CD4-positive, alpha-beta T cell treated with Interleukin-4 for 4 hours (primary cell): Measurements from ENCODE around the gene MYL6B.
A peak's percentile ranks its signal among the peaks of the same experiment; 100 is the strongest.
"Not testable (repeated sequence)": the region's sequence is repeated elsewhere in the genome, so short reads cannot be mapped to it uniquely, and the experiment has no call there.

Experiments used
- DNase-seq: peaks from one replicate; pipeline ENCODE4 v3.0.0-alpha.2; 2020

Gene MYL6B

GRCh38 chr12:56186957-56187356 is 34.6 kb downstream of the MYL6B start:
- no peak for DNase-seq

- peak; percentile 9 for DNase-seq
These were observed 35.9 kb downstream of the MYL6B start for GRCh38 chr12:56188131-56188777.

DNA sequence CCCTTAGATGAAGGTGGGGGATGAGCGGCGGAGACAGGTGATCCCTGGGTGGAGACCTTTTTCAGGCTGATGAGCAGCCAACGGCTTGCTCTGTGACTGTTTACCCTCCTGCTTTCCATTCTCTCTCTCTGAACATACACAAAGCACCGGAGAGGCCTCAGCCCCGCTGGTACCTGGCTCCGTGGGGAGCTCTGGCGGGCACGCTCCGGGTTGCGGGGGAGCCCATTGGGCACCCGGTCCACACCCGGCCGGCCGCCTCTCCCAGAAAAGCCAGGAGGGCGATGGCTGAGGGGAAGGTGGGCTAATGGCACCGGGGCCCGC is 36.4 kb downstream of the MYL6B start:
- no peak for DNase-seq

DNA sequence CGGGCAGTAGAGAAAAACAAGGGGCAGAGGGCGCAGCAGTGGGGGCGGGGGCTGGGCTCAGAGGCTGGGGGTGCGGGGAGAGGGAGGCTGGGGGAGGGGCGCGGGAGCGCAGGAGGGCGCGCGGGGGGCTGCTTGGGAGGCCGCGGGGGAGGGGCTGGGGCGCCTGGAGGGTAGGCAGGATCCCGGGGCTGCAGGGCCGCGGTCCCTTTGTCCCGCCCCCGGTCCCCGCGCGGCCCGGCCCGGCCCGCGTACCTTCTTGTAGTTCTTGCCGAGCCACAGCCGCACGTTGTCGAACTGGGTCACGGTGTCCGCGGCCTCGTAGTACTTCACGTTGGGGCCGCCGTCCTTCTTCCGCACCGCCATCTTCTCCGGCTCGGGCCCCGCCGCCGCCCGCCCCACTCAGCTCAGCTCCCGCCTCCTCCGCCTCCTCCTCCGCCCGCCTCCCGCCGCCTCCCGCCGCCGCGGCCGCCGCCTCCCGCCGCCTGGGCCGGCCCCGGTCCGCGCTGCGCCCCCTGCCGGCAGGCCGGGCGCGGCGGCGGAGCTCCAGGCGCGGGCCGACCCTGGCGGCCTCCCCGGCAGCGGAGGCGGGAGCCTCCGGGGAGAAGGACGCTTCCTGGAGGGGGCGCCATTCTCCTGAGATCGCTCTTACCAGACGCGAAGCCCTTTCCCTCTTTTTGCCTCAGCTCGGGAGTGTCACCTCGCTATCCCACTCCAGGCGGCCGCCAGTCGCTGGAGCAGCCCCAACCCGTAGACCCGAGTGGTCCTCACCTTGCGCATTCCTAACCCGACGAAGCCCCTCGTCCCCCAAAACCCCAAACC is 36.9 kb downstream of the MYL6B start, which contains the start of gene SMARCC2:
SMARCC2 (minus strand) TSS at position 385 of the 819 bp plus-strand sequence; CDS start at position 363, 22 bp downstream.
- DNase-seq = peak; percentile 80

DNA sequence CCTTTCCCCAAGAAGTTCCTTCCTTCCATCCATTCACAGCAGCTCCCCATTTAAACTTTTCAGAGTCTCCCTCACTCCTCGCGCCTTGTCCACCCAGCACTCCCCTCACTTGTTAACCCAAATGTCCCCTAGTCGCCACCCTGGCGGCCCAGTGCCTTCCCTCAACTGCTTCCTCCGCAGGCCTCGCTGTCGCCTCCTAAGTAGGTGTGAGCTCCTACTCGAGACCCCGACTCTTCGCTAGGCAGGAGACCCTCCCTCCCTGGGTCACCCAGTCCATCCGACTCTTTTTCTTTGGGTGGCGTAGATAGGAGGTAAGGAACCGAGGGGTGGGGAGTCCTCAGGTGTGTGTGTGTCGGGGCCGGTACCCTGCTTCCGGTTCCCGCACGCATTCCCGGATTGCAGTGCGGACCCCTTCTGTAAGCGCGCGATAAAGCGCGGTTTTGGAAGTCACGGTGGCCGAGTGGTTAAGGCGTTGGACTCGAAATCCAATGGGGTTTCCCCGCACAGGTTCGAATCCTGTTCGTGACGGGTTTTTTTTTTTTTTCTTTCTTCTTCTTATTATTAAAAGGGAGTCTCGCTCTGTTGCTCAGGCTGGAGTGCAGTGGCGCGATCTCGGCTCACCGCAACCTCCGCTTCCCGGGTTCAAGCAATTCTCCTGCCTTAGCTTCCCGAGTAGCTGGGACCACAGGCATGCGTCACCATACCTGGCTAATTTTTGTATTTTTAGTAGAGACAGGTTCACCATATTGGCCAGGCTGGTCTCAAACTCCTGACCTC is 37.7 kb downstream of the MYL6B start:
- peak; percentile 75 for DNase-seq

GRCh38 chr12:56190695-56191155 is 38.3 kb downstream of the MYL6B start:
- DNase-seq = no peak

GRCh38 chr12:56192582-56192981 is 40.2 kb downstream of the MYL6B start:
- DNase-seq = no peak

DNA sequence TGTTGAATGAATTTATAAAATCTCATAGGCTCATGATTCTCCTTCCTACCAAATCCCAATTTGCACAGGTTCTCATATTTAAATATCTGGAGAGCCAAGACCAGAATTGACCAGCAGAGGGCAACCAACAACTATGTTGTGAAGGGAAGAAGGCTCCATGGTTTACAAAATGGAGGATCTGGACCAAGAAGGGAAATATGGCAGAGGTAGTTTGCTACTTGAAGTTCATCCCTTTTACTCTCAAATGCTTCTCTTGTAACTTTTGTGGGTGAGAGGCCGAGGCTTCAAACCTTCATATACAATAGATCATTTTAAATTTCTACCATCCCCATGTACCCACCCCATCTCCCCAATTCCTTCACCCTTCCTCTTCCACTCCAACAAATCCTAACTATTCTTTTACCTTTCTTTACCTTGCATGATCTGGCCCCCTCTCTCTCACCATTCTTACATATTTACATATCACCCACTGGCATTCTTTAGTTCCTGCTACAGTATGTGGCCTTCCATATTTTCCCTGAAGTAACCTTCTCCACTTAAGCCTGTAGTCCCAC is 40.7 kb downstream of the MYL6B start:
- DNase-seq = peak; percentile 84

- not testable (repeated sequence) for DNase-seq
These were observed 44.6 kb downstream of the MYL6B start for GRCh38 chr12:56196818-56197550.

DNA sequence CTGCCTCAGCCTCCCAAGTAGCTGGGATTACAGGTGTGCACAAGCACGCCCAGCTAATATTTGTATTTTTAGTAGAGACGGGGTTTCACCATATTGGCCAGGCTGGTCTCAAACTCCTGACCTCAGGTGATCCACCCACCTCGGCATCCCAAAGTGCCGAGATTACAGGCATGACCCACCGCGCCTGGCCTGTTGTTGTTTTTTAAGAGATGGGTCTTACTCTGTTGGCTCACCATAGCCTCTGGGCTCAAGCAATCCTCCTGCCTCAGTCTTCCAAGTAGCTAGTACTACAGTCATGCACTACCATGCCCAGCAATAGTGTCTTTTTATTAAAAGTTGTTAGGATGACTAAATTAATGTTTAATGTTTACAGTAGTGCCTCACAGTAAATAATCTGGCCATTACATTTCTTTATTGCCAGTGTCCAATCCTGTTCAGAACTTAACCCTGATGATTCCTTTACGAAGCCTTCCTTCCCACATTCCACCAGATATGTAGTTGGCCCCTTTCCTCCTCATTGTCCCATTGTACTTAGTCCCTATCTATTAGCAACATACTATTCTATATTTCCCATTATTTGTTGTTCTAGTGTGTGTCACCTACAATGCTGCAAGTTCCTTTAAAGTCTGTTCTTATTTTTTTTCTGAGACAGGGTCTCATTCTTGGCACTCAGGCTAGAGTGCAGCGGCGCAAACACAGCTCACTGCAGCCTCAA is 45.7 kb downstream of the MYL6B start:
- no peak for DNase-seq

GRCh38 chr12:56198836-56199235 is 46.4 kb downstream of the MYL6B start:
- no peak for DNase-seq

DNA sequence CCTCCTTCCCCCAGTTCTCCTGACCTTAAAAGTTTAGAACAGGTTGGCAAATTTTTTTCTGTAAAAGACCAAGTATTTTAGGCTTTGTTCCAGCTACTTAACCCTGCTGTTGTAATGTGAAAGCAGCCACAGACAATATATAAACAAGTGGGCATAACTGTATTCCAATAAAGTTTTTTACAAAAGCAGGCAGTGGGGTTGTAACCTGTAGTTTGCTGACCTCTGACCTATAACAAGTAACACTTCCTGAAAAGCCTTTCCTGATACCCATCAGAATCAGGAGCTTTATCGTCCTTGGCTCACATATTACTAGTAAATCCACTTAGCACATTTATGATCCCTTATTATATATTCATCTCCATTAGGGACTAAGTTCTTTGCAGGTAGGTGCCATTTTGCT is 50.0 kb downstream of the MYL6B start:
- DNase-seq = no peak

DNA sequence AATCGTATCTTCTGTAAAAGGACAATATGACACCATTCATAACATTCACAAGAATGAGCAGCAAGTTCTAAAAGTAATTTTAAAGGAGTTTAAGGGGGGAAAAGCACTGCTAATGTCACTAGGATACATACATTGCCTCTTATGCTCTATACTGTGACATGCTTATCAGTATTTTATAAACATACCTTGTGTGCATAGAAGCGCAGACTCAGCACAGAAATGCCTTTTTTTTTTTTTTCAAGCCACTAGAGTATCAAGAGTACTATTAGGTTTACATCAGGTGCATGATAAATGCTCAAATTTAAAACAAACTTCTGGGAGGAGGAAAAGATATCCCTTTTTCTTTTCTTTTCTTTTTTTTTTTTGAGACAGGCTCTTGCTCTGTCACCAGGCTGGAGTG is 50.5 kb downstream of the MYL6B start:
- DNase-seq = no peak

GRCh38 chr12:56204275-56204674 is 51.9 kb downstream of the MYL6B start:
- DNase-seq = no peak

DNA sequence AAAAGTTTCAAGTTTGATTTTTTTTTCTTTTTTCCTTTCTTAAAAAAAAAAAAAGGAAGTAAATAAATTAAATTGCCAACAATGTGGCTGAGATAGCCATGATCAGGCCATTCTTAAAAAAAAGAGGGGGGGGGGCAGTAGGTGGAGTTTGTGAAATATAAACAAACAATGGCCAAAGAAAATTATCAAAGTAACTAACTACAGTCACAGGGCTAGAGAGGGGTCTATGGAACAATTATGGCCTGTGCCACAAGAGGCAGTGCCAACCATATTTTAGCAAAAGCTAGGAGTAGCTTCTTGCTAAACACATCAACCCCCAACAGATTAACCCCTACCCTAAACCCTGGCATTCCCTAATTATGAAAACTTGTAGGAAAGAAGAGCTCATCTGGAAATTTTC is 53.1 kb downstream of the MYL6B start:
- DNase-seq = no peak

- peak; percentile 18 for DNase-seq
These were observed 54.2 kb downstream of the MYL6B start for GRCh38 chr12:56206452-56207166.
